ENCODE results near the gene TXNDC11. TPM values are rescaled to one million over a fixed set of nuclear protein-coding genes. Genes with fewer than 3 reads are reported as not detected.

Gene TXNDC11
- total and polyA plus RNA-seq, 10 of the 15 experiments (the other 5 are each of a cell fraction or from before 2014, with no cell fraction given), result 1.7 to 86.7 (median 54.4) TPM

DNA sequence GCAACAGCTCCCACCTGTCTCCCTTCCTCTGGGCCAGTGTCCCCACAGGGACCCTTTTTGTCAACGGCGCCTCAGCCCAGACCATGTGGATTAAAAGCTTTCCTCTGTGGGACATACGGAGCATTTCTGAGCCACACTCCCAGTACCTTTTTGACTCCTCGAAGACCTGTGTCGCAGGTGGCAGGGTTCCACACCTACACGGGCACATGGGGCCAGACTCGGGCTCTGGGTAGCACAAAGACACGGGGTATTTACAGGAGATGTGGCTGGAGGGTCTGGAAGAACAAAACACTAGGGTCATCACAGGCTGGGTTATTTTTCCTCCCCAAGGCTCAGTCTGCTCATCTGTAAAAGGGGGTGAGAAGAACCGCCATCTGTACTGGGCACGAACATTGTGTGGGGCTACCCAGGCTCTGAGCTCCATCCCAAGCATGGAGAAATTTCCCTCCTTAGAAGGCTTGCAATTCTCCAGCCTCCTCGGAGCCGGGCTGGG, 106.9 kb downstream of the TXNDC11 start (continued):
- no peak for TF ChIP-seq MYB (IDR thresholded peaks at IDR 0.05; ENCODE audit: borderline replicate concordance, low read depth, low read length)

DNA sequence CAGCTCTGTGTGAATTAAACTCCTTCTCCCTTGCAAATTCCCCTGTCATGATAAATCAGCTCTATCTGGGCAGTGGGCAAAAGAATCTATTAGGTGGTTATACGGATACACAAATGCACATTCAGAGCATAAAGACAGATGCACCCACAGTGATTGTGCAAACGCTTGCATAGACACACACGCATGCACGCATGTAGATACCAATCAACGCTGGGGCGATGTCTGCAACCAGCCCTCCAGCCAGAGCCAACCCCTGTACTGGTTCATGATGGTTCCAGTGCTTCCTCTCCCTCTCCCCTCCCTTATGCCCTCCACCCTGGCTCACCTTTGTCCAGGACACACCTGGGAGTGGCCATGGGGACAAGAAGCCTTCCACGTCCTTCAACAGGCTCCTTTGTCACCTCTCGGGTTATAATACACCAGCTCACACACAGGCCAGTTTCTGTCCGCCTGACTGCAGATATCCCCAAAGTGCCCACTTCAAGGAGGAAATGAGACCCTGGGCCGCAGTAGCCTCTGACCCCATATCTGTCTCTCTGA, 107.5 kb downstream of the TXNDC11 start:
- in situ Hi-C loops (cut with MboI) (no loop called here), intact Hi-C loops (cut with micrococcal nuclease; ENCODE audit: unreplicated experiment) (no loop called here)
- FAIRE-seq, result no peak
- BruUV-seq (replicated peaks), result no TSS peak
- H3K4me1 ChIP-seq (ENCODE audit: control insufficient read depth, insufficient read depth, low read length), result no peaks in the 10 kb centered on the region
- no peak overlapping the region for H2AFZ ChIP-seq (ENCODE audit: control insufficient read depth, low read depth, low read length)
- H4K20me1 ChIP-seq (ENCODE audit: control insufficient read depth, insufficient read depth), result no peaks in the 10 kb centered on the region
- no peak overlapping the region for H3K4me2 ChIP-seq (ENCODE audit: control insufficient read depth, insufficient read depth)
- ChIA-PET POLR2A (interaction anchor here (0.6 to 1.1 kb wide), 2 partner anchors 58 to 103 kb away, joined by 4 to 5 read pairs; no protein-coding TSS in a partner anchor), RAD21 (ENCODE audit: unreplicated experiment) (interaction anchor here (1.6 to 3.2 kb wide), 2 partner anchors 53 to 103 kb away, joined by 7 to 15 read pairs; no protein-coding TSS in a partner anchor), SMC1A (ENCODE audit: uncharacterized antibody, unreplicated experiment) (interaction anchor here (0.9 to 4.7 kb wide), 5 partner anchors 48 to 227 kb away, joined by 3 to 25 read pairs (median 4); no protein-coding TSS in a partner anchor), CTCF (interaction anchor here (0.6 to 1.3 kb wide), 5 partner anchors 8 to 227 kb away, joined by 3 to 5 read pairs (median 3); no protein-coding TSS in a partner anchor)
- H3K27ac ChIP-seq (ENCODE audit: control insufficient read depth, insufficient read depth), result no peak overlapping the region
- DNase-seq (ENCODE audit: low read depth, low spot score), result no peak
- H3K9ac ChIP-seq (ENCODE audit: control insufficient read depth, insufficient read depth, low read length), result no peak overlapping the region
- H3K9me3 ChIP-seq (replicated peaks; ENCODE audit: control insufficient read depth, insufficient read depth, low read length), result no peaks in the 10 kb centered on the region; the same call in 2 of the 3 replicates
- no peaks in the 10 kb centered on the region for H3K79me2 ChIP-seq (ENCODE audit: control insufficient read depth, insufficient read depth, low read length)
- no peak overlapping the region for H3K4me3 ChIP-seq
- 67% methylated on average over 10 of the region's 10 CpGs for WGBS (ENCODE audit: insufficient coverage, insufficient replicate concordance, low lambda C conversion rate, missing lambda C conversion rate)
- no peaks in the 10 kb centered on the region; a peak in 1 of 4 replicates for H3K27me3 ChIP-seq (replicated peaks in 1 of 2; ENCODE audit: control insufficient read depth in 2 of 2, insufficient read depth in 2 of 2, low read length in 1 of 2)
- TF ChIP-seq FOXM1 (IDR thresholded peaks at IDR 0.05; ENCODE audit: low read depth, low read length), result no peak
- TF ChIP-seq, protein P1, sequence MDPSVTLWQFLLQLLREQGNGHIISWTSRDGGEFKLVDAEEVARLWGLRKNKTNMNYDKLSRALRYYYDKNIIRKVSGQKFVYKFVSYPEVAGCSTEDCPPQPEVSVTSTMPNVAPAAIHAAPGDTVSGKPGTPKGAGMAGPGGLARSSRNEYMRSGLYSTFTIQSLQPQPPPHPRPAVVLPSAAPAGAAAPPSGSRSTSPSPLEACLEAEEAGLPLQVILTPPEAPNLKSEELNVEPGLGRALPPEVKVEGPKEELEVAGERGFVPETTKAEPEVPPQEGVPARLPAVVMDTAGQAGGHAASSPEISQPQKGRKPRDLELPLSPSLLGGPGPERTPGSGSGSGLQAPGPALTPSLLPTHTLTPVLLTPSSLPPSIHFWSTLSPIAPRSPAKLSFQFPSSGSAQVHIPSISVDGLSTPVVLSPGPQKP (IDR thresholded peaks at IDR 0.05; ENCODE audit: low read depth, low read length), result no peak
- TF ChIP-seq POLR2AphosphoS5 (IDR thresholded peaks at IDR 0.05; ENCODE audit: low read length), result no peak
- TF ChIP-seq, protein P2, sequence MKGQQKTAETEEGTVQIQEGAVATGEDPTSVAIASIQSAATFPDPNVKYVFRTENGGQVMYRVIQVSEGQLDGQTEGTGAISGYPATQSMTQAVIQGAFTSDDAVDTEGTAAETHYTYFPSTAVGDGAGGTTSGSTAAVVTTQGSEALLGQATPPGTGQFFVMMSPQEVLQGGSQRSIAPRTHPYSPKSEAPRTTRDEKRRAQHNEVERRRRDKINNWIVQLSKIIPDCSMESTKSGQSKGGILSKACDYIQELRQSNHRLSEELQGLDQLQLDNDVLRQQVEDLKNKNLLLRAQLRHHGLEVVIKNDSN (IDR thresholded peaks at IDR 0.05; ENCODE audit: borderline replicate concordance, extremely low read length, insufficient read depth, low read depth, low read length), result no peak
- H3K36me3 ChIP-seq (ENCODE audit: control insufficient read depth in 2 of 2, insufficient read depth in 2 of 2, low read length in 1 of 2), result no peaks in the 10 kb centered on the region
- no peak for ATAC-seq
